HG02973 (cell line): Measurements from ENCODE around the gene RALA.

Experiments
- ATAC-seq: cut with Tn5 transposase; IDR thresholded peaks from one replicate; pipeline ENCODE4 v1.9.1; 2021; ENCODE audit warnings: moderate library complexity; ENCODE audit not compliant: unreplicated experiment

RALA gene, protein sequence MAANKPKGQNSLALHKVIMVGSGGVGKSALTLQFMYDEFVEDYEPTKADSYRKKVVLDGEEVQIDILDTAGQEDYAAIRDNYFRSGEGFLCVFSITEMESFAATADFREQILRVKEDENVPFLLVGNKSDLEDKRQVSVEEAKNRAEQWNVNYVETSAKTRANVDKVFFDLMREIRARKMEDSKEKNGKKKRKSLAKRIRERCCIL

DNA sequence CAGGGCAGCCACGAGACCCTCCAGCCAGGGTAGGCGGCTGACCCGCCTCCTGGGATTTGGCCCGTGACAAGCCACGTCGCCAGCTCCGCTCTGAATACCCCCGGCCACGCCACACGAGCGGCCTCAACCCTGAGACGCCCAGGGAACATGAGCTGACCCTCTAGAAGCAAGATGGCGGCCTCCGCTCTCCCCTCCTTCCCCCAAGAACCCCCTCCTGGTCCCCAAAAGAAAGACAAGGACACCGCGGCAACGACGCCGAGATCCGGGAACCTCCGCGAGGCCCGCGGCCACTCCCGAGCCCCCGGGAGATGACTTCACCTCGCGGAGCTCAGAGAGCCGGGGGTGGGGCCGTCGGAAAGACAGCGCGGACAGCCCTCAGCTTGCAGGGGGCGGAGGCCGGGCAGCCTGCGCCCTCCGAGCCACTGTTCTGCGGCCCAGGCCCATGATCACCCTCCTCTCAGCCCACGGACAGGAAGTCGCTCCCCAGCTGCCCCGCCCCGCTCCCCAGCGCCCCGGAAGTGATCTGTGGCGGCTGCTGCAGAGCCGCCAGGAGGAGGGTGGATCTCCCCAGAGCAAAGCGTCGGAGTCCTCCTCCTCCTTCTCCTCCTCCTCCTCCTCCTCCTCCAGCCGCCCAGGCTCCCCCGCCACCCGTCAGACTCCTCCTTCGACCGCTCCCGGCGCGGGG, at the start of gene RALA:
RALA (plus strand) TSS at position 526 of the 685 bp plus-strand sequence. CDS start 63,096 bp downstream, outside the sequence.
- ATAC-seq = peak; percentile 89

DNA sequence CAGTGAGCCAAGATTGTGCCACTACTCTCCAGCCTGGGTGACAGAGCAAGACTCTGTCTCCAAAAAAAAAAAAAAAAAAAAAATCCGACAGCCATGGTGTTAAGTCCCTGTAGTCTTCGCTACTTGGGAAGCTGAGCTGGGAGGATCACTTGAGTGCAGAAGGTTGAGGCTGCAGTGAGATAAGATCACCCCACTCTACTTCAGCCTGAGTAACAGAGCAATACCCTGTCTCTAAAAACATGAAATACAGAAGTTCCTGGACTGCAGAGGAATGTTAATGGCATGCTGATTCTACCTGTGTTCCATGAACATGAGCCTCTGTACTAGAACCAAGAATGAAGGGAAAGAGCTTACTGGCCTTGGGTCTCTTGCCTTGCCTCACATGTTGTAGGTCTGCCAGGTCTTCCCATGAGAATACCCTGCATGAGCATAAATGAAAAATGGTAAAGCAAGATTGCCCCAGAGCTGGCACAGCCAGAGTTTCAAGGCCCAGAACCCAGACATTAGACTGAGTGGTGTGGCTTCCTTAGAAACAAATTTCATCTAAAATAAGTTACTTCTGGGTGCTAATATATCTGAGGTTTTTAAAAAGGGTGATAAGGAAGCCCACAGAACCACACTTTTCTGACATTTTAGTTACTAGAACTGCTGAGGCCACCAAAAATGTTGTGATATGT, 48.6 kb upstream of the RALA start:
- no peak for ATAC-seq

GRCh38 chr7:39577229-39577874, 46.0 kb upstream of the RALA start:
- no peak for ATAC-seq

GRCh38 chr7:39580149-39580874, 43.1 kb upstream of the RALA start:
- ATAC-seq = peak; percentile 90

- no peak for ATAC-seq
These were observed 40.8 kb upstream of the RALA start for GRCh38 chr7:39582536-39582935.

DNA sequence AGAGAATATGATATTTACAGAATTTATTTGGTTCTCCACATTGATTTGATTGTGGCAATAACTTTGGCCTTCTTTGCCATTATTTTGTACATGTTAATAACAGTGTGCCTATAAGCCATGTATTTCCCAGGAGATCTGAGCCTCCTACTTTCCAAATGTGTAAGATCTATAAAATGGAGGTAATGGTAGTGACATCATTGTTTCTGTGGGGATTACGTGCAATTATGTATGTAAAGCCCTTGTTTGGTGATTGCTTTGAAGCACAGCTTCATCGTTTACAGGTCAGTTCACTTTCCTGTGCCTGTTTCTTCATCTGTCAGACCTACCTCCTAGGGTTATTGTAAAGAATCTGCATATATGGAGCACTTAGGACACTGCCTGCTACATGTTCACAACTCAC, 39.8 kb upstream of the RALA start:
- no peak for ATAC-seq

- no peak for ATAC-seq
These were observed 36.0 kb upstream of the RALA start for GRCh38 chr7:39587393-39587792.

DNA sequence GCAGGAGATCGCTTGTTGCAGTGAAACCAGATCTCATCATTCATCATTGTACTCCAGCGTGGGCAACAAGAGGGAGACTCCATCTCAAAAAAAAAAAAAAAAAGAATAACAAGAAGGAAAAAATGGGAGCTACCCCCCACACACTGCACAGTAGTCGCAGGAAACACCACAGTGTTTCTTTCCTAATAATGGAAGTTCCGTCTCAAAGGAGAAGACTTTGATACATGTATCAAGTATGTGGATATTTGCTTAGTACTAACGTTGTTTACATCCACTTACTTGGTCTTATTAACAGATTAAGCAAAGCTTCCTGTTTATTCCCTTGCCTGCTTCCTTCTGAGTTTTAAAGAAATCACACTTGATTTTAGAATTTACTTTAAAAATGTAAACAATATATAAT, 35.0 kb upstream of the RALA start:
- no peak for ATAC-seq

- peak; percentile 92 for ATAC-seq
These were observed 33.9 kb upstream of the RALA start for GRCh38 chr7:39589323-39590111.

GRCh38 chr7:39592586-39592985, 30.8 kb upstream of the RALA start:
- no peak for ATAC-seq

- no peak for ATAC-seq
These were observed 28.3 kb upstream of the RALA start for GRCh38 chr7:39594988-39595620.

DNA sequence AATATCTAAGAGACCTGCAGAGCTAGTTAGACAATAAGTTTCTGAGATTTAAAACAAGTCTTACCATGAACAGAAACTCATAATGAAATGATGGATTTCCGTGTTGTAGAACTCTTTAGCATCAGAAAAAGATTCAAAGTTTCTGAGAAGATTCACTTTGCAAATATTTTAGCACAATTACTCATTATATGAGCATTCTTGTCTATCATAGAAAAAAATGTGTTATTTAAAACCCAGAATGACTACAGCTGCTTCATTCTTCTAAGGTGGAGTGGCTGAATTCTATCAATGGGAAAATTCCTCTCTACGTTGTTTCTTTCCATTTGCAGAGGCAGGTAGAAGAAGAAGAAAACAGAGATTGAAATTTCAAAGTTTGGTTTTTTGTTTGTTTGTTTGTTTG, 21.0 kb upstream of the RALA start:
- ATAC-seq = no peak

DNA sequence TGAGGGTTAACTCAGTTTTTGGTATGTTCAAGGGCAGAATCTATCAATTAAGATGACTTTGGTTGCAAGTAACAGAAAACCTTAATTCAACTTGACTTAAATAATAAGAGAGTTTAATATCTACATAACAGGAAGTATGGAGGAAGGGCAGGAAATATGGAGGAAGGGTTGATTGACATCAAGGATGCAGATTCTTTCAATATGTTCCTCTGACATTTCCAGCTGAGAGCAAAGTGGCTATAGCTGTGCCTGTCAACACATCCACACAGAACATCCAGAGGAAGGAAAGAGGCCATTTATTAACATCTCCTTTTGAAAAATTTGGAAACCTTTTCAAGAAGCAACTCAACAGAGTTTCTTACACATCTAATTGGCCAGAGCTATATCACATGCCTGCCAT, 19.4 kb upstream of the RALA start:
- no peak for ATAC-seq

DNA sequence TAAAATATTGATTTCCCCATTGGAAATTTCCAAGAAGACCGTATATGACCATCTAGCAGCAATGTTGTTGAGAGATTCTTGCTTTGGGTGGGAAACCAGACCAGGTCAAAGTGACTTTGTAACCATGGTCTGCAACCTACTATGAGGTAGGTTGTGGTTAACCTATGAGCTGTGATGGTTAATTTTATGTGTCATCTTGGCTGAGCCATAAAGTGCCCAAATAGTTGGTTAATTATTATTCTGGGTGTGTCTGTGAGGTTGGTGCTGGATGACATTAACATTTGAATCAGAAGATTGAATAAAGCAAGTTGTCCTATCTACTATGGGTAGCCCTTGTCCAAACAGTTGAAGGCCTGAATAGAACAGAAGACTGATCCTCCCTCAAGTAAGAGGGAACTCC, 18.3 kb upstream of the RALA start:
- peak; percentile 76 for ATAC-seq

DNA sequence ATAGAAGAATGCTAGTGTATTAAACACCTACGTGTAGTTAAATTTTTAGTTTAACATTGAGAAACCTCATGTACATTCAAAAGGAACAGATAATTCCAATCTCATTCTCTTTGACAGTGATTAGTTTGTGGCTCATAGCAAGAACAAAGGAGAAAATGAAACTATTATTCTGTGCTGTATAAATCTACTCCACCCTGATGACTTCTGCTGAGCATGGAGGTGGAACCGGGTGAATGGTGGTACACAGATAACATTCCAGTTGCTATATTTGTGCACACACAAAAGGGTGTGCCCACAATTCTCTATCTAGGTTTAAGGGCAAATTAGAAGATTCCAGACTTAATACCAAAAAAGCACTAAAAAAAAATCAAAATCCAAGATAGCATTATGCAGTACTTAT, 17.0 kb upstream of the RALA start:
- ATAC-seq = no peak

- ATAC-seq = no peak
These were observed 16.4 kb upstream of the RALA start for GRCh38 chr7:39606941-39607340.

GRCh38 chr7:39607865-39608264, 15.5 kb upstream of the RALA start:
- no peak for ATAC-seq

DNA sequence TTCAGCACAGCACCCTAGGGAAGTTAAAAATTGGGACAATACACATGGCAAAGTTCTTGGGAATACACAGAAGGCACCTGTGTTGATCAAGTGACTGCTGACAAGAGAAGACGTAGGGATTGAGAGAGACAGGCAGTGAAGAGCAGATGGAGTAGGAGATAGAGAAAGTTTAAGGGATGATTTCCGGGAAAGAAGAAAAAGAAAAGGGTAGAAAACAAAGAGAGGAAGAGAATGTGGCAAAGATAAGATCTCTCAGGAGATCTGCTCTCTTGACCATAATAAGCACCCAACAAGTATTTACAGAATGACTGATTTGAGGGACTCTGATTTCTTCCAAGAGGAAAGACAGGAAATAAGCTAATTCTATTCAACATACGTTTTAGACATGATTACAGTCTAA, 15.1 kb upstream of the RALA start:
- no peak for ATAC-seq

DNA sequence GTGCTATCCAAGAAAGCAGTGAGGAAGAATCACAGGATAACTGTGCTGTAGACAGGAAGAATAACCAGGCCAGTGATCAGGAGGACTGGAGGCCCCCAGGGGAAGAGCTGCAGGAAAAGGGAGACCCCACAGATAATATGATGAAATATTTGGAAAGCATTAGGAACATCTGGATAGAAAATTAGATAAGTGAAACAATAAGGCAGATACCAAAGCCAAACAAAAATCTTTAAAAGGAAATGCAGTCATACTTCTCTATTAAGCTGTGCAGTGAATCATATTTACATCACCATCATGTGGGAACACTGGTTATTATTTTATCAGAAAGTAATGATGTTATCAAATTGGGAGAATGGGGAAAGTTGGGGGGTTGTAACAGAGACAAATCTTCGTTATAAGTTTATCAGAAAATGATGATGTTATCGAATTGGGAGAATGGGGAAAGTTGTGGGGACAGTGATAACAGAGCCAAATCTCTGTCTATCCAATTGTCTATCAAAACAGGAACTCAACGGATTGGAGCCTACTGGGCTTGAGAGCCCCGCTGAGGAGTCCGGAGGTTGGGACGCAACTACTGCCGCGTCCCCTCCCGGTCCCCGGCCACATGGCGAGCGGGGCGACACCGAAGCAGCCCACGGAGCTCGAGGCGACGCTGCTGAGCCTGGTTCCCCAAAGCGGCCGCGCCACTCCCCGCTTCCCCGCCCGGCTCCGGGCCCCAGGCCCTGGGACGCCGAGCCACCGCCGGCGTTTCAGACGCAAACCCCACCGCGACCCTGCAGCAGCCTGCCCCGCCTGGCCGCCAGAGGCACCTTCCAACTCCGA, 14.0 kb upstream of the RALA start:
- ATAC-seq = no peak
